Loucy (cell line): Measurements from ENCODE around the gene ANAPC16.

Source experiments
- H2AFZ ChIP-seq: fragments of 200-600 bp; sonication (generic); 2 replicates; pipeline ENCODE4 v1.6.0; 2016; ENCODE audit warnings: antibody characterized with exemption, mild to moderate bottlenecking, low read length, moderate library complexity
- H3F3A ChIP-seq: fragments of 200-600 bp; 2 replicates; pipeline ENCODE4 v1.6.0; 2016; ENCODE audit warnings: antibody characterized with exemption, low read depth, mild to moderate bottlenecking
- H3K27me3 ChIP-seq: fragments of 200-600 bp; sonication (generic); 2 replicates; pipeline ENCODE4 v1.6.1; 2014; ENCODE audit warnings: low read length, mild to moderate bottlenecking; ENCODE audit not compliant: insufficient read depth, poor library complexity, severe bottlenecking
- H3K36me3 ChIP-seq: fragments of 200-600 bp; sonication (generic); 2 replicates; pipeline ENCODE4 v1.6.1; 2016; ENCODE audit warnings: low read length; ENCODE audit not compliant: insufficient read depth
- H3K4me1 ChIP-seq: fragments of 200-600 bp; sonication (generic); 2 replicates; pipeline ENCODE4 v1.5.1; 2014; ENCODE audit warnings: low read length, mild to moderate bottlenecking; ENCODE audit not compliant: insufficient read depth, poor library complexity, severe bottlenecking
- H3K4me2 ChIP-seq: fragments of 200-600 bp; sonication (generic); 2 replicates; pipeline ENCODE4 v1.6.0; 2014; ENCODE audit warnings: antibody characterized with exemption, low read length, low read depth, mild to moderate bottlenecking; ENCODE audit not compliant: poor library complexity, severe bottlenecking
- H3K4me3 ChIP-seq: fragments of 200-600 bp; sonication (generic); 2 replicates; pipeline ENCODE4 v1.5.1; 2014; ENCODE audit warnings: low read length, mild to moderate bottlenecking, mixed read lengths; ENCODE audit not compliant: poor library complexity, severe bottlenecking
- H3K79me2 ChIP-seq: fragments of 200-600 bp; sonication (generic); 2 replicates; pipeline ENCODE4 v1.6.1; 2014; ENCODE audit warnings: low read length; ENCODE audit not compliant: insufficient read depth
- H3K9ac ChIP-seq: fragments of 200-600 bp; sonication (generic); 2 replicates; pipeline ENCODE4 v1.6.0; 2014; ENCODE audit warnings: mild to moderate bottlenecking, low read depth, low read length, moderate library complexity; ENCODE audit not compliant: poor library complexity, severe bottlenecking
- H3K9me2 ChIP-seq: fragments of 200-600 bp; sonication (generic); replicated peaks from 2 replicates; pipeline ENCODE4 v1.6.1; 2016; ENCODE audit warnings: low read depth, low read length, mixed read lengths
- H3K9me3 ChIP-seq: fragments of 200-600 bp; sonication (generic); 2 replicates; pipeline ENCODE4 v1.6.1; 2014; ENCODE audit warnings: mild to moderate bottlenecking, antibody characterized with exemption, low read length, low read depth; ENCODE audit not compliant: insufficient read depth
- H4K20me1 ChIP-seq: fragments of 200-600 bp; sonication (generic); 2 replicates; pipeline ENCODE4 v1.6.0; 2014; ENCODE audit warnings: antibody characterized with exemption, low read length, mild to moderate bottlenecking; ENCODE audit not compliant: insufficient read depth, poor library complexity, severe bottlenecking
- CTCF ChIP-seq: fragments of 200-600 bp; sonication (generic); conservative IDR thresholded peaks from 2 replicates; pipeline ENCODE4 v1.5.1; 2014; ENCODE audit warnings: mild to moderate bottlenecking, antibody characterized with exemption, low read length
- EZH2phosphoT487 ChIP-seq: fragments of 200-600 bp; IDR thresholded peaks from 2 replicates; pipeline ENCODE4 v1.6.1; 2018; ENCODE audit warnings: antibody characterized with exemption, mild to moderate bottlenecking, moderate library complexity, borderline replicate concordance

The ANAPC16 gene

GRCh38 chr10:72215611-72216549, at the start of gene ANAPC16, which contains the start of gene ASCC1:
Gene ANAPC16 (plus strand): TSS chr10:72216012. CDS start chr10:72223915, 7,903 bp downstream.
Gene ASCC1 (minus strand): TSS chr10:72216276. CDS start chr10:72213298, 2,978 bp downstream.
- Histone ChIP-seq H3K9ac (peak within 1 kb of the TSS; percentile 85), H3K9me3 (no peaks in the 10 kb centered on the region), H2AFZ (peak within 1 kb of the TSS; percentile 84), H4K20me1 (peaks cover 23% of the 10 kb centered on the region), H3K27me3 (no peaks in the 10 kb centered on the region), H3K36me3 (peaks cover 7% of the 10 kb centered on the region; the same call in 1 of the 2 replicates), H3K4me1 (peaks cover 49% of the 10 kb centered on the region), H3K79me2 (peaks cover 73% of the 10 kb centered on the region), H3K4me2 (peak within 1 kb of the TSS; percentile 100), H3K9me2 (no peaks in the 10 kb centered on the region), H3F3A (peaks cover 10% of the 10 kb centered on the region; the same call in 1 of the 2 replicates), H3K4me3 (peak within 1 kb of the TSS; percentile 96)
- TF ChIP-seq CTCF, result no peak
- no peak for TF ChIP-seq EZH2phosphoT487

- Histone ChIP-seq H3K4me1 (no peaks in the 10 kb centered on the region), H3K9me3 (no peaks in the 10 kb centered on the region), H3K9me2 (no peaks in the 10 kb centered on the region), H3K36me3 (peaks cover 9% of the 10 kb centered on the region; the same call in 1 of the 2 replicates), H3K9ac (no peak overlapping the region), H4K20me1 (no peaks in the 10 kb centered on the region), H3K4me2 (no peak overlapping the region), H3K79me2 (peaks cover 17% of the 10 kb centered on the region; the same call in 1 of the 2 replicates), H3K27me3 (no peaks in the 10 kb centered on the region), H3F3A (no peaks in the 10 kb centered on the region), H3K4me3 (no peak overlapping the region), H2AFZ (no peak overlapping the region)
- TF ChIP-seq CTCF (no peak), EZH2phosphoT487 (no peak)
Measured at GRCh38 chr10:72167118-72167517, 48.7 kb upstream of the ANAPC16 start.

GRCh38 chr10:72170263-72170662, 45.5 kb upstream of the ANAPC16 start:
- Histone ChIP-seq H3F3A (no peaks in the 10 kb centered on the region), H3K4me2 (no peak overlapping the region), H4K20me1 (no peaks in the 10 kb centered on the region), H3K9ac (no peak overlapping the region), H3K79me2 (peaks cover 10% of the 10 kb centered on the region; the same call in 1 of the 2 replicates), H3K36me3 (peaks cover 4% of the 10 kb centered on the region; the same call in 1 of the 2 replicates), H3K27me3 (no peaks in the 10 kb centered on the region), H3K4me3 (no peak overlapping the region), H3K9me2 (no peaks in the 10 kb centered on the region), H3K9me3 (no peaks in the 10 kb centered on the region), H3K4me1 (peaks cover 4% of the 10 kb centered on the region), H2AFZ (no peak overlapping the region)
- TF ChIP-seq CTCF (no peak), EZH2phosphoT487 (no peak)
